ENCODE data around the gene MTHFR.

The MTHFR gene

DNA sequence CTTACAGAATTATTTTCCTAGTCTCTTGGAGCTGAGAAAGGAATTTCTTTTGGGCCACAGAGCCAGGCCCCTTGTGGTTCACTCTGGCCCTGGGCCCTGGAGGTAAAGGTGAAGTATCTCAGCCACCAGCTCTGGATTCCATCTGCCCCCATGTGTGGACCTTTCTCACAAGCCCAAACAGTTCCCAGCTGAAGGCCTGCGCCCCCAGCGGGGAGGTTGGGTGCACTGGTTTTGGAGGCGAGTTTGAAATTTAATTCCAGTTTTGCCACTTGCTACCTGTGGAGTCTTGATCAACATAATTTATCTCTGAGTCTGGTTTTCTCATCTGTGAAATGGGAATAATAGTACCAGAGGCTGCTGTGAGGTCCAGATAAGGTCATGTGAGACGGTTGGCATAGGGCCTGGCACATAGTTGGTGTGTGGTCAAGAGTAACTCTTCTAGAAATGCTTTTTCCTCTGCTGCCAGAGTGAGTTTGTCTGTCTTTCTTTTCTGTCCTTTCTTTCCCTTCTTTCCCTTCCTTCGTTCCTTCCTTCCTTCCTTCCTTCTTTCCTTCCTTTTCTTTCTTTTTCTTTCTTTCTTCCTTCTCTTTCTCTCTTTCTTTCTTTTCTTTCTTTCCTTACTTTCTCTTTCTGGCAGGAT lies 63.7 kb downstream of the MTHFR start:
- FAIRE-seq: no peak
- DNase-seq (ENCODE audit: insufficient read length, low spot score): no peak
- TF ChIP-seq, protein P1, sequence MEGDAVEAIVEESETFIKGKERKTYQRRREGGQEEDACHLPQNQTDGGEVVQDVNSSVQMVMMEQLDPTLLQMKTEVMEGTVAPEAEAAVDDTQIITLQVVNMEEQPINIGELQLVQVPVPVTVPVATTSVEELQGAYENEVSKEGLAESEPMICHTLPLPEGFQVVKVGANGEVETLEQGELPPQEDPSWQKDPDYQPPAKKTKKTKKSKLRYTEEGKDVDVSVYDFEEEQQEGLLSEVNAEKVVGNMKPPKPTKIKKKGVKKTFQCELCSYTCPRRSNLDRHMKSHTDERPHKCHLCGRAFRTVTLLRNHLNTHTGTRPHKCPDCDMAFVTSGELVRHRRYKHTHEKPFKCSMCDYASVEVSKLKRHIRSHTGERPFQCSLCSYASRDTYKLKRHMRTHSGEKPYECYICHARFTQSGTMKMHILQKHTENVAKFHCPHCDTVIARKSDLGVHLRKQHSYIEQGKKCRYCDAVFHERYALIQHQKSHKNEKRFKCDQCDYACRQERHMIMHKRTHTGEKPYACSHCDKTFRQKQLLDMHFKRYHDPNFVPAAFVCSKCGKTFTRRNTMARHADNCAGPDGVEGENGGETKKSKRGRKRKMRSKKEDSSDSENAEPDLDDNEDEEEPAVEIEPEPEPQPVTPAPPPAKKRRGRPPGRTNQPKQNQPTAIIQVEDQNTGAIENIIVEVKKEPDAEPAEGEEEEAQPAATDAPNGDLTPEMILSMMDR (IDR thresholded peaks at IDR 0.05; ENCODE audit: insufficient read depth, missing control alignments): no peak

DNA sequence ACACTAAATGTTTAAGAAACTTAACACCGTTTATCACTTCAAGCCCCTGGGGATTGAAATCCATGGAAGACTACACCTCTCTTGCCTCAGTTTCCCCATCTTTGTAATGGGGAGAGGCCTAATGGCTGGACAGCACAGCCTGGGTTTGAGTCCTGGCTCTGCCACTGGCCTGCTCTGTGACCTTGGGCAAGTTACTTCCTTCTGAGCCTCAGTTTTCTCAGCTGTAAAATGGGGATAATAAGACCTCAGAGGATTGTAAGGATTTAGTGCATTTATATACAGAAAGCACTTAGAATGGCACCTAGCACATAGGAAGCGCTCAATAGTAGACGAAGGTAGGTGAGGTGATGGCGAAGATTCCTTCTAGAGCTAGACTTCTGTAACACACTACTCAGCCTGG lies 64.3 kb downstream of the MTHFR start:
- TF ChIP-seq, protein P1 (IDR thresholded peaks at IDR 0.05; ENCODE audit: insufficient read depth, missing control alignments): no peak
- no peak for DNase-seq (ENCODE audit: insufficient read length, low spot score)
- no peak for FAIRE-seq

DNA sequence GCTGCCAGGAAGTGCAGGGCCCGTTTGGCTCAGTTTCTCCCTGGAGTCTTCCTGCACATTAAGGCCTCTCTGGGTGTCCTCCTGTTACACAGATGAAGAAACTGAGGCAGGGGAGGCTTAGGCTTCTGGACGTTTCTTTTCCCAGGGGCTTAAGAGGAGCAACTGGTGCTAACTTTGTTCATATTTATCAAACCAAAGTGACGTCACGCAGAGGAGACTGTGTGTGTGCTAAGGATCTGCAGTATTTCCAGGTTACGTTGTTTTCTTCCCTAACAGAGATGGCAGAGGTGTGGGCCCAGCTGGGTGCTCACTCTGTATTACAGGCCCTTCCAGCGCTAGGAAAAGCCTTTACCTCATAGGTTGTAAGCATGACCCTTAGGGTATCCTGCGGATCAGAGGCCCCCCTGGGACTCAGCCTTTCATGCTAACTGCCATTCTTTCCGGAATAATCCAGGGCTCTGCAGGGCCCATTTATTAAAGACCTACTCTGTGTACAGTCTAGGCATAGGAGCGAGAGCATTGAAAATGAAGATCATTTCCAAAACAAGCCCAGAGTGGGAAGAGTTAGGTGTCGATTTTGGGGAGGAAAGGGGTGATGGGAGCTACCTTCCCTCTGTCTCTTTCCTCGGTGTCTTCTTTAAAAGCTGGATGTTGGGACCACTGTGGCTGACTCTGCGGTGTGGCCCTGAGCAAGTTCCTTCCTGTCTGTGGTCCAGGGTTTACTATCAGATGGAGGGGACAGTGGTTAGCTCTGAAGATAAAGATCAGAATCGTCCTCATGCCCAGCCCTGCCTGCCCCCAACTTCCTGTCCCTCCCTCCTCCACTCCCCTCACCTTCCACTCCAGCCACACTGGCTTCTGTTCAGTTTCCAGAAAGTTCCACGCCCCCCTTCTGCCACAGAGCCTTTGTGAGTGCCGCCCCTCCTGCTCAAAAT lies 65.2 kb downstream of the MTHFR start:
- no peak for FAIRE-seq
- TF ChIP-seq, protein P1 (IDR thresholded peaks at IDR 0.05; ENCODE audit: insufficient read depth, missing control alignments): no peak
- DNase-seq (ENCODE audit: insufficient read length, low spot score): no peak

DNA sequence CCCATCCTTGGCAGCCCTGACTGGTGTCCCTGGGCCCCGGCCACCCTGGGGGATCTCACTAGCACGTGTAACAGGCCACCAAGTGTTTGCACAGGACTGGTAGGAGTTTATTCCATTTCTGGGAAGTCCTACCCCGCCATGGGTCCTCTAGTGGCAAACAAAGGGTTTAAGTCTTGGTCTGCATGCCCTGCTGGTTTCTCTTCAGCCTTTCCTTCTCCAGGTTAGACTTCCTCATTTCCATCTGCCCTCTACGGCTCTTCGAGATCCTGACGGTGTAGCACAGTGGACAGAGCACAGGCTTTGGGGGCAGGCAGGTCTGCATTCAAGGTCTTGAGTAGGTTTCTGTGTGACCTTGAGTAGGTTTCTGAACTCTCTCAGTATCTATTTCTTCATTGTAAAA lies 67.0 kb downstream of the MTHFR start:
- TF ChIP-seq, protein P1 (IDR thresholded peaks at IDR 0.05; ENCODE audit: insufficient read depth, missing control alignments): no peak
- no peak for FAIRE-seq

DNA sequence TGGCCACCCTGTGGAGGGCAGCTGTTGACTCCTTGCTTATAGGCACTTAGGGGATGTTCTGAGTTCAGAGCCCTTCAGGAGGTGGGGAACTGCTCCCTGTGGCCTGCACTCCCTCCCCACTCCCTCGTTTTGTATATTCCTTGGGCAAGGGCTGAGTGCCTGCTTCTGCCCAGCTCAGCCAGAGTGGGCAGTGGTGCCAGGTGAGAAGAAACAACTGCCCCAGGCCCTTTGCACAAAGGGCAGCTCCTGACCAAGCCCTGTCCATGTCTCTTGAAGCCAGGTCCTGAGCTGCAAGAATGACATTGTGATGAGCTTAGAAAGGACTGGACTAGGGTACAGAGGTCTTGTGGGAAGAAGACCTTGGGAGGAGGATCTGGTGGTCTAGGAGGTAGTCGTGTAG lies 67.7 kb downstream of the MTHFR start:
- TF ChIP-seq, protein P1 (IDR thresholded peaks at IDR 0.05; ENCODE audit: insufficient read depth, missing control alignments): no peak
- DNase-seq (ENCODE audit: insufficient read length, low spot score) (no peak), FAIRE-seq (no peak)

More for the DNA sequence above, 67.0 kb downstream of the MTHFR start:
- no peak for DNase-seq (ENCODE audit: insufficient read length, low spot score)

DNA sequence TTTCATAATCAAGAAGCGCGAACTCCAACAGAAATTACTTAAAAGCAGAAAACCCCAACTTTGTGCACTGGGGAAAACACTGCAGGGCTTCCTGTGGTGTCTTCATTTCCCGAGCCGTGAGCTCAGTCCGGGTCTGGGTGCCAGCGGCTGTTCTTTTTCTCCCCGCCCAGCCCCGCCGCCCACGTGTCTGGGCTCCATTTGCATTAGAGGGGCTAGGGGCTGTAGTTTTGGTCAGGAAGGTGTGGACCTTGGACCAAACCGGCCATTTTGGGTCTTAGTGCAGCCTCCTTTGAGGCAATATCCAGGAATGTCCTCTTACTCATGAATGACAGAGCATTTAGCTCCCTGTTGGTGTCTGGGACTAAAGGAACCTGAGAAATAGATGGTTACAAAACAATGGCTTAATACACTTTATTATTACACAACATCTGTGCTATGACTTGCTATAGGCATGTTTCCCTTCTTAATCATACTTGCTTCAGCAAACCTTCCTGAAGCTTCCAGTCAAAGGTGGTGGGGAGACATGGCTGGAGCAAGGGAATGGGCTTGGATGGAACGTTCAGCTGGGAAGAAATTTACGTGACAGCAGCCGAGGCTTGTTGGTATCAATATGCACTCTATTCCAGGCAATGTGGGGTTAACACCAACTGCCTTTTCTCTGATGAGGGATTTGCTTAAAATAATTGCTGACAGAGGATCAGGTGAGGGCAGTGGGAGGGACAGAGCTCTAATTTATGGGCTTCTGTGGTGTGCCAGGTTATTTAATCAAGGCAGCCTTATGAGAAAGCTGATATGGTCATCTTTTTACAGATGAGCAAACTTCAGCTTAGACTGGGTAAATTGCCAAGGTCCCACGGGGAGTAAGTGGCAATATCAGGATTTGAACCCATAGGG lies 68.8 kb downstream of the MTHFR start:
- DNase-seq (ENCODE audit: insufficient read length, low spot score) (no peak), FAIRE-seq (no peak)
- TF ChIP-seq, protein P1 (IDR thresholded peaks at IDR 0.05; ENCODE audit: insufficient read depth, missing control alignments): no peak

Data from D721Med (cell line).